ENCODE measurements around the gene NFATC2.

- TF ChIP-seq POLR2AphosphoS5 (IDR thresholded peaks at IDR 0.05; ENCODE audit: low read depth, low read length) (no peak), TAF1 (IDR thresholded peaks at IDR 0.05; ENCODE audit: borderline replicate concordance, insufficient read depth, low read length) (no peak), REST (IDR thresholded peaks at IDR 0.05; ENCODE audit: insufficient read depth in 1 of 2, low read depth in 2 of 2, low read length in 2 of 2) (no peak)
Measured at GRCh38 chr20:51508780-51509179, 33.7 kb downstream of the NFATC2 start.

Data from PFSK-1 (cell line).